VCaP (cell line): ENCODE measurements around the gene MYPOP.

ENCODE experiments used
- H3K27ac ChIP-seq: fragments of 450-650 bp; 2 replicates; pipeline ENCODE4 v1.5.1; 2017
- TF ChIP-seq, protein P1 (sequence below): fragments of 450-650 bp; conservative IDR thresholded peaks from 2 replicates; pipeline ENCODE4 v1.5.1; 2017; ENCODE audit warnings: mild to moderate bottlenecking, moderate library complexity

The MYPOP gene

DNA sequence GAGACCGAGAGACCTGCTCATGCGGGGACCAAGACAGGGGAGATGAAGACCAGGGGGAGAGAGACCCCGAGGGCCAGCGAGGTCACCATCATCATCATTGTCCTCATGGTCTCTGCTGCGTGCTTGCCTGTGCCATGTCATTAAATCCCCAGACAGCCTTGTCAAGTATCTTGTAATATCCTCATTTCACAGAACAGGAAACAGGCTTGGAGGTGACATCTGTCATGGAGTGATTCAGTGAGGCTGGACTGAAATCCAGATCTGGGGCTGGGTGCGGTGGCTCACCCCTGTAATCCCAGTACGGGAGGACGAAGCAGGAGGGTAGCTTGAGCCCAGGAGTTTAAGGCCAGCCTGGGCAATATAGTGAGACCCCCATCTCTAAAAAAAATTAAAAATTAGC, 18.0 kb upstream of the MYPOP start:
- TF ChIP-seq, protein P1, sequence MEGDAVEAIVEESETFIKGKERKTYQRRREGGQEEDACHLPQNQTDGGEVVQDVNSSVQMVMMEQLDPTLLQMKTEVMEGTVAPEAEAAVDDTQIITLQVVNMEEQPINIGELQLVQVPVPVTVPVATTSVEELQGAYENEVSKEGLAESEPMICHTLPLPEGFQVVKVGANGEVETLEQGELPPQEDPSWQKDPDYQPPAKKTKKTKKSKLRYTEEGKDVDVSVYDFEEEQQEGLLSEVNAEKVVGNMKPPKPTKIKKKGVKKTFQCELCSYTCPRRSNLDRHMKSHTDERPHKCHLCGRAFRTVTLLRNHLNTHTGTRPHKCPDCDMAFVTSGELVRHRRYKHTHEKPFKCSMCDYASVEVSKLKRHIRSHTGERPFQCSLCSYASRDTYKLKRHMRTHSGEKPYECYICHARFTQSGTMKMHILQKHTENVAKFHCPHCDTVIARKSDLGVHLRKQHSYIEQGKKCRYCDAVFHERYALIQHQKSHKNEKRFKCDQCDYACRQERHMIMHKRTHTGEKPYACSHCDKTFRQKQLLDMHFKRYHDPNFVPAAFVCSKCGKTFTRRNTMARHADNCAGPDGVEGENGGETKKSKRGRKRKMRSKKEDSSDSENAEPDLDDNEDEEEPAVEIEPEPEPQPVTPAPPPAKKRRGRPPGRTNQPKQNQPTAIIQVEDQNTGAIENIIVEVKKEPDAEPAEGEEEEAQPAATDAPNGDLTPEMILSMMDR = no peak
- H3K27ac ChIP-seq = no peak overlapping the region

DNA sequence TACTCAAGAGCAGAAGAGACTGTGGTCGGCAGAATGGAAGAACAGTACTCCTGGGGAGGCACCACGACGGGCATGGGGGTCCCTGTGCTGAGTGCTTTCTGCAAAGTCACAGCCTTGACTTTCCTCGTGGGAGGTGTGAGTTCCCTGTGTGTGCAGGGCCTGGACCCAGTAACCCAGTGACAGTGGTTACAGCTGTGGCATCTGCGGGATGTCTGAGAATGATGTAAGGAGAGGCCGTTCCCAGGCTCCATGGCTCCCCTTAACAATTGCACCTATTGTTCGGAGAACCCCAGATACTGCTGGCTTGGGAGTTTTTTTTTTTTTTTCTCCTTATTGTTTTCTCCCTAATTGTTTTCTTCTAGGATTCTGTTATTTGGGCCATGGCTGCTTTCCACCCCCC, 17.3 kb upstream of the MYPOP start:
- TF ChIP-seq, protein P1 = no peak
- no peak overlapping the region for H3K27ac ChIP-seq

DNA sequence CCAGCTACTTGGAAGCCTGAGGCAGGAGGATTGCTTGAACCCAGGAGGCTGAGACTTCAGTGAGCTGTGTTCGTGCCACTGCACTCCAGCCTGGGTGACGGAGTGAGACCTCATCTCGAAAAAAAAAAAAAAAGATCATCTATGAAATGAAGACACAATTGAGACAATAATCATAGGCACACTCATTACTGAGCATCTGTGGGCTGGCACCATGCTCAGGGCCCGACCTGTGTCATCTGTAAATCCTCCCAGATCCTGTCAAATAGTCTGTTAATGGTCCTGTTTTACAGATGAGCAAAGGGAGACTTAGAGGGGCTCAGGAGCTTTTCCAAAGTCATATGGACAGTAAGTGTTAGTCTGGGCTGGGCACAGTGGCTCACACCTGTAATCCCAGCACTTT, 16.3 kb upstream of the MYPOP start:
- no peak overlapping the region for H3K27ac ChIP-seq

DNA sequence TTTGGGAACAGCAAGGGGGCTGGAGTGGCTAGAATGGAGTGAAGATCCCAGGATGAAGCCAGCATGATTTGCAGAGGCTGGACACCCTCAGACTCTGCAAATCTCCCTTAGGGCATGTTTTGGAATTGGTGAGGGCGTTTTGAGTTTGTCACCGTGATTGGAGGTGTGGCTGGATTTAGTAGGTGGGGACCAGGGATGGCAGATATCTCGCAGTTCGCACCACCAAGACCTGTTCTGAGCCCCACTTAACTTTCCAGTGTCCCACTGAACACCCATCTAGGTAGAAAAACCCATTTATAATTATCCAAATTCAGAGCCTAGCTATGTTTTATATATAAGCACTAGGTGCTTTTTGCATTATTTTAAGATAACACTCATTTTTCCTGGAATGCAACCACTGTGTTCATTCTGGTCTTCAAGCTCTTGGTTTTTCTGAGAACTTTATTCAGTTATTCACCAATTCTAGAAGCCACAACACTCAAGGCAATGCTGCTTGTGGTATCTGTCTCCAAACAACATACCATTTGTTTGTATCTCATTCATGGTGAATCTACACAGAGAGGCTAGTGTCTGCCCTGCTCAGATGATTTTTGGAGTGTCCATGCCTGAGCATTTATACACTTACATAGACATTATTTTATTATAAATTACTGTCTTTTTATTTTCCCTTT, 15.1 kb upstream of the MYPOP start:
- TF ChIP-seq, protein P1 = no peak
- H3K27ac ChIP-seq = no peak overlapping the region

More for the DNA sequence above, 16.3 kb upstream of the MYPOP start:
- TF ChIP-seq, protein P1 = no peak

DNA sequence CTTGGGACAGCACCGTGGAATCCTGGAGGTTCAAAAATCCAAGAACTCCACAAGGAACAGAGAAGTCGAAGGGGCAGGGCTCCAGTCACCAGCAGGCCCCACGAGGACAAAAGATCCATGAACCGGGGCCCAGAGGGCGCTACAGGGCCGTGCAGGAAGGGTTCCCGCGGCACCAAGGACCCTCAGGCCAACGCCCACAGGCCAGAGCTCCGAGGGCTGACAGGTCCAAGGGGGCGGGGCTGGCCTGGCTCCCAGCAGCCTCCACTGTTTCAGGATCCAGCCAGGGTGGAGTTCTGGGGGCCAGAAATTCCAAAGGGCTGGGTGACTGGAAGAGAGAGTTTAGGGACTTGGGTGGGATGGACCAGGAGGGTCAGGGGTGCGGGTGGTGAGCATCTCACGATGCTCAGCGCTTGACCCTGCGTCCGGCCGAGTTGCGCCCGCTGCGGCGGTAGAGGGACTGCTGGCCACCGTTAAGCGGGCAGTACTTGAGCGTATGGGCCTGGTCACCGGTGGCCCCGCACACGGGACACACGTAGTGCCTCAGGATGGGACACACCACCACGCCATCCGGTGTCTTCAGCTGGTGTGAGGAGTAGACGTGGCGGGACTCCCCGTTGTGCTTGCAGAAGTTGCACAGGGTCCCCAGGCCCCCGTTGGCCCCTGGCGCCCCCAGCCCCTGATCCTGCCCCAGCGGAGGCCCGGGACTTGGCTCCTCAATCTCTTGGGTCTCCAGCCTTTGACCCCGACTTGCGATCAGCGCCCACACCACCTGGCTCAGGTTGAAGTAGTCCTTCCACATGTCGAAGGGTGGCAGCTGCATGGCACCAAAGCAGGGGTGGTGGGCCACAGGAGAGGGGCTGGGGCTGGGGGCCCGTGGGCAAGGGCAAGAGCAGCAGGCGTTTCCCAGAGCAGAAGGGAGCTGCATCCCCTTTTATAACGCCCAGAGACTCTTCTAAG, 11.7 kb upstream of the MYPOP start, which contains the start of gene NANOS2:
TSS of gene NANOS2 (minus strand) at position 905 of the 957 bp plus-strand sequence. CDS start at position 820, 85 bp downstream.
- H3K27ac ChIP-seq = no peak within 1 kb of the TSS
- TF ChIP-seq, protein P1 = no peak

DNA sequence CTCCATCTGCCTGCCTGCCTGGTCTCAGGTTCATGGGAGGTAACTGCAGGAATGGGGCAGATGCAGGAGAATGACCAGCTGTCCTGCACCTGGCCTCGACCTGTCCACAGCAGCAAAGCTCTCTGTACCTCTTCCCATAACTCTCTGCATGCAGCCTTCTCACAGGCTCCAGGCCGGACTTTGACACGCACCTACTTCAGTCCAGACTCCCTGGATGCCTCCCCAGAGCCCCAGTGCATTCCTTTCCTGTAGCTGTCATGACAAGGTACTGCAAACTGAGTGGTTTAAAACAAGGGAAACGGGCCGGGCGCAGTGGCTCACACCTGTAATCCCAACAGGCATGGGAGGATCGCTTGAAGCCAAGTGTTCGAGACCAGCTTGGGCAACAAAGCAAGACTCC, 8.9 kb upstream of the MYPOP start:
- TF ChIP-seq, protein P1 = no peak
- H3K27ac ChIP-seq = no peak overlapping the region

DNA sequence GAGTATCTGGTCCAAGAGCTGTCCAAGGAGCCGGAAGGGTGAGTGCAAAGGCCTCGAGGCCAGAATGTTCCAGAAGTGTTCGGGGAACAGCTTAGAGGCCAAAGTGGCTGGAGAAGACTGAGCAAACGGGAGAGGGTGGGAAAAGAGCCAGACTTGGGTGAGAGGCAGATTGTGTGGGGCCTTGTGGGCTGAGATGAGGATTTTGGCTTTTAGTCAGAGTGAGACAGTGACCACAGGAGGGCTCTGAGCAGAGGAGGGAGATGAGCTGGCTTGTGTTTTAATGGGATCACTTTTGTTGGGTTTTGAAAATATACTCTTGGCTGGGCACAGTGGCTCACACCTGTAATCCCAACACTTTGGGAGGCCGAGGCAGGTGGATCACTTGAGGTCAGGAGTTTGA, 6.5 kb upstream of the MYPOP start:
- H3K27ac ChIP-seq = no peak overlapping the region

More for the DNA sequence above, 6.5 kb upstream of the MYPOP start:
- TF ChIP-seq, protein P1 = no peak
